ENCODE measurements around the gene TIGD1.

Gene TIGD1

DNA sequence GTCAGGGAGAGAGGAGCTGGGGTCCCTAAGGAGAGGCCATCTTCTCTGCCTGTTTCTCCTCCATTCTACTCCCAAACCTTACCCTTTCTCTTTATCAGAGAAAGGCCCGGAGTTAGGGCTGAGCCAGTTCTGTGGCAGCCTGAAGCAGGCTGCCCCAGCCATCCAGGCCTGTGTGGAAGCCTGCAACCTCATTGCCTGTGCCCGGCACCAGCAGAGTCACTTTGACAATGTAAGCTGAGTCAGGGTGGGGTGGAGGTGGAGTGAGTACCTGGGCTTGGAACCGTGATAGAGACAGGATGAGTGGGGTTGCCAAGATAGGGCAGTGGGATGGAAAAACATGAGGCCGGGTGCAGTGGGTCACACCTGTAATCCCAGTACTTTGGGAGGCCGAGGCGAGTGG is 5.7 kb downstream of the TIGD1 start:
- DNase-seq (ENCODE audit: low read depth) = no peak
- H3K4me3 ChIP-seq (ENCODE audit: low read length) = no peak overlapping the region

DNA sequence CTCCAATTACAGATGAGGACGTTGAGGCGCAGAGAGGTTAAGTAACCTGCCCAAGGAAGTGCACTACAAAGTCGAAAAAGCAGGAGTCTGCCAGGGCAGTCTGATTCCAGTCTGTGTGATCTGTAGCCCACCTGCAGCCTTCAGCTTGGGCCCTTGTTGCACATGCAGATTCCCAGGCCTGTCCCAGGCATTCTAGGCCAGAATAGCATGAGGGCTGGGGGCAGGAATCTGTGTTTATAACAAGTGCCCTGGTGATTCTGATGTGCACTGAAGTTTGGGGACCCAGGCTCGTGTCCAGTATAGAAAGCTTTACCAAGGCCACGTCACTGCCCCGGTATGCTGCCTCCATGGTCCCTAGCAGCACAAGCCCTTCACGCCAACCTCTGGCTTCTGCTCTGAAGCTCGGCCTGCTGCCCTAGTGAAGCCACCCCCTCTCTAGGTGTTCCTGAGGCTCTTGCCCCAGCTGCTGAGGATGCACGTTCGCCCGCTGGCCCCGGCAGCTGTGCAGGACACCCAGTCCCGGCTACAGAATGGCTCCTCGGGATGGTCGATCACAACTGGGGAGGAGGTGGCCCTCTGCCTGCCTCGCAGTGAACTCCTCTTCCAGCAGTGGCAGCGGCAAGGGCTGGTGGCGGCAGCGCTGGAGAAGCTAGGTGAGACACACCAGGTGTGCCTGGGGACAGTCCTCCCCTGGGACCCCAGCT is 6.3 kb downstream of the TIGD1 start:
- H3K27me3 ChIP-seq (replicated peaks; ENCODE audit: control insufficient read depth, insufficient read depth, low read length) = peaks cover 7% of the 10 kb centered on the region
- DNase-seq (ENCODE audit: low read depth) = no peak
- H3K9me3 ChIP-seq (ENCODE audit: control insufficient read depth, low read length) = no peaks in the 10 kb centered on the region
- H3K4me3 ChIP-seq (ENCODE audit: low read length) = no peak overlapping the region
- H3K9ac ChIP-seq (ENCODE audit: low read length) = no peak overlapping the region
- H3K36me3 ChIP-seq (ENCODE audit: control insufficient read depth, insufficient read depth, low read length, severe bottlenecking) = peaks cover 2% of the 10 kb centered on the region
- H3K4me1 ChIP-seq (ENCODE audit: control insufficient read depth, insufficient read depth, low read length) = no peaks in the 10 kb centered on the region

More for the DNA sequence above, 5.7 kb downstream of the TIGD1 start:
- Histone ChIP-seq H3K9ac (ENCODE audit: low read length) (no peak overlapping the region), H3K9me3 (ENCODE audit: control insufficient read depth, low read length) (no peaks in the 10 kb centered on the region), H3K27me3 (replicated peaks; ENCODE audit: control insufficient read depth, insufficient read depth, low read length) (peaks cover 4% of the 10 kb centered on the region), H3K36me3 (ENCODE audit: control insufficient read depth, insufficient read depth, low read length, severe bottlenecking) (peaks cover 2% of the 10 kb centered on the region), H3K4me1 (ENCODE audit: control insufficient read depth, insufficient read depth, low read length) (peaks cover 4% of the 10 kb centered on the region)

DNA sequence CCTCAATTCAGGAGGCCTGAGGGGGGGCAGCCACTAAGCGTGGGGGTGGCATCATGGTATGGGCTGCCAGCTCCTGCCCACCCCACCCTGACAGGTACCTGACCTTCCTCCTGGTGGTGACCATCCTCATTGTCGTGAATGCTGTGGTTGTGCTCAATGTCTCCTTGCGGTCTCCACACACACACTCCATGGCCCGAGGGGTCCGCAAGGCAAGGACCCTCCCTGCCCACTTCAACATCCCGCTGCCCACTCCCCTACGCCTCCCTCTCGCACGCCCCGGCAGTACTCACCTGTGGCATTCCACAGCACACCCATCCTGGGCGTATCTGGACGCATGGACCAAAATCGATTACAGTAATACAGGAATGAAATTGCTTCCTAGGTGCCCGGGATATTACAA is 6.9 kb downstream of the TIGD1 start:
- Histone ChIP-seq H3K9ac (ENCODE audit: low read length) (no peak overlapping the region), H3K36me3 (ENCODE audit: control insufficient read depth, insufficient read depth, low read length, severe bottlenecking) (peaks cover 2% of the 10 kb centered on the region), H3K27me3 (replicated peaks; ENCODE audit: control insufficient read depth, insufficient read depth, low read length) (peaks cover 9% of the 10 kb centered on the region), H3K9me3 (ENCODE audit: control insufficient read depth, low read length) (no peaks in the 10 kb centered on the region), H3K4me3 (ENCODE audit: low read length) (no peak overlapping the region), H3K4me1 (ENCODE audit: control insufficient read depth, insufficient read depth, low read length) (no peaks in the 10 kb centered on the region)
- DNase-seq (ENCODE audit: low read depth) = no peak

DNA sequence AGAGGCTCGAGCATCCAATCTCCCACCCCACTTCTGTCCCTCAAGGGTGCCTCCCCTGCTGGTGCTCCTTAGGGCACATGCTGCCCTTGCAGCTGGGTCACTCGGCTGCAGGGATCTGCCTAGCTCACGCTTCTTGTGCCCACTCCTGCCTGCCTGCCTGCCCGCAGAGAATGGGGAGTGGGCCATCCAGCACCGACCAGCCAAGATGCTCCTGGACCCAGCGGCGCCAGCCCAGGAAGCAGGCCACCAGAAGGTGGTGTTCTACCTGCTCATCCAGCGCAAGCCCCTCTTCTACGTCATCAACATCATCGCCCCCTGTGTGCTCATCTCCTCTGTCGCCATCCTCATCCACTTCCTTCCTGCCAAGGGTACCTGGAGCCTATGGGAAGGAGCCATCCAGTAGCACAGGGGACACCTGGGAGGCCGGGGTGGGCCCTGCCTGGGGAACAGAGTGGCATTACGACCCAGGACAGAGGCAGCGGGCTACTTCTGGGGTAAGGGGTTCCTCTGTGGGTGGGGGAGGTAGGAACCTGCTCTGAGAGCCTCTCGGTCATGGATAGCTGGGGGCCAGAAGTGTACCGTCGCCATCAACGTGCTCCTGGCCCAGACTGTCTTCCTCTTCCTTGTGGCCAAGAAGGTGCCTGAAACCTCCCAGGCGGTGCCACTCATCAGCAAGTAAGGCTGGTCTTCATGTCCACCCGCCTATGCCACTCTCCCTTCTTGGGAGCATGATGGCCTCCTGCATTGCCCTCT is 7.5 kb downstream of the TIGD1 start:
- DNase-seq (ENCODE audit: low read depth) = no peak
- H3K4me1 ChIP-seq (ENCODE audit: control insufficient read depth, insufficient read depth, low read length) = no peaks in the 10 kb centered on the region
- peaks cover 15% of the 10 kb centered on the region for H3K27me3 ChIP-seq (replicated peaks; ENCODE audit: control insufficient read depth, insufficient read depth, low read length)
- H3K9ac ChIP-seq (ENCODE audit: low read length) = no peak overlapping the region
- H3K9me3 ChIP-seq (ENCODE audit: control insufficient read depth, low read length) = no peaks in the 10 kb centered on the region
- no peak overlapping the region for H3K4me3 ChIP-seq (ENCODE audit: low read length)
- H3K36me3 ChIP-seq (ENCODE audit: control insufficient read depth, insufficient read depth, low read length, severe bottlenecking) = peaks cover 2% of the 10 kb centered on the region

DNA sequence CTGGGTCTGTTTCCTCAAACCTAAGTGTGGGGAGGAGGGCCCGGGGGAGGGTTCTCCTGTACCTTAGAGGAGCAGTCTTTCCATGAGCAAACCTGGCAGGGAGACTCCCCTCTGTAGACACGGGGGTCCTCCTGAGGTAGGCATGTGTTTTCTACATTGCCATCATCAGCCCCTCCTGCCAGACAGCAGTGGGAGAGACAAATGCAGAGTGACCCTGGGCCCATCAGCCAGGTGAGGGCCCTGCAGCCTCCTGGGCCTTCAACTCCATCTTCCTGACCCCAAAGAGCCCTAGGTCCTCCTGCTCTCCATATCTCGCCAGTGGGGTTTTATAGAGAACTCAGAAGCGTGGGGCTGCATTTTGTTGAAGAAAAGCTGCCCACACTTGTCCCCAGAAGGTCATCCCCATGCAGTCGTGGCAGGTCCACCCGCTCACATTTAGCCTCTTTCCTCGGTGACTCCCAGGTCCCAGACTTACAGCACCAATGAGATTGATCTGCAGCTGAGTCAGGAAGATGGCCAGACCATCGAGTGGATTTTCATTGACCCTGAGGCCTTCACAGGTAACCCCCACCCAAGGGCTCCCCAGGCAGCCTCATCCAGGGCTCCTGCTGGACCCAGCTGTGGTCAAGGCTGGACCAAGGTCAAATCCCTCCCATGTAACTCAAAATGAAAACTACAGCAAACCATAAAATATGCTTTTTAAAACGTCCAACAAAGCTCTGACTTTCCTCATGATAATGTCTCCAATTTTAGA is 8.2 kb downstream of the TIGD1 start:
- Histone ChIP-seq H3K9ac (ENCODE audit: low read length) (no peak overlapping the region), H3K4me3 (ENCODE audit: low read length) (no peak overlapping the region), H3K4me1 (ENCODE audit: control insufficient read depth, insufficient read depth, low read length) (no peaks in the 10 kb centered on the region), H3K9me3 (ENCODE audit: control insufficient read depth, low read length) (no peaks in the 10 kb centered on the region), H3K27me3 (replicated peaks; ENCODE audit: control insufficient read depth, insufficient read depth, low read length) (peaks cover 21% of the 10 kb centered on the region), H3K36me3 (ENCODE audit: control insufficient read depth, insufficient read depth, low read length, severe bottlenecking) (no peaks in the 10 kb centered on the region)
- DNase-seq (ENCODE audit: low read depth) = no peak

DNA sequence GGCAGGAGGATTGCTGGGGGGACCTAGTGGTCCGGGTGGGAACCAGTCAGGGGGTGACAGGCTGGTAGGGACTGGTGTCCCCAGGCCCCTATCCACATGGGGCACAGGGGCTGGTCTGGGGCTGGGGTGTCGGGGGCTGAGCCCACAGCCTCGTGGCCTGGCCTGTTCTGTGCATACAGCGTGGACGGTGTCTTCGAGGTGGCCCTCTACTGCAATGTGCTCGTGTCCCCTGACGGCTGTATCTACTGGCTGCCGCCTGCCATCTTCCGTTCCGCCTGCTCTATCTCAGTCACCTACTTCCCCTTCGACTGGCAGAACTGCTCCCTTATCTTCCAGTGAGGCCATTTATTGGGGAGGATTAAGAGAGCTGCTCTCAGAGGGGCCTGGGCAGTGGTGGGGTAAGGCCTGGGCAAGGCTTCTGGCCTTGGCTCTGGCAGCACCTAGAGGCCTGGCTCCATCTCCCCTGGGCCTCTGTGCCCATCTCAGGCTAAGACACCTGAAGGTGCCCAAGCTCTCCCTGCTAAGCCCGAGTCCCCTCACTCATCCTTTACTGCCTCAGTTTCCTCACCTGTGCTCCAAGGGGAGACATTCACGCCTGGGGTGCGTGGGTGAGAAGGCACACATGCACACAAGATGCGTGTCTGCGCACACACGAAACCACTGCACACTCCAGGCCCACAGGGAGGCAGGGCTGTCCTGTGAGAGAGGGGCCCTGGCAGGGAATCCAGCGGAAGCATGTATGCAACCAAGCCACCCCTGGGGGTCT is 9.0 kb downstream of the TIGD1 start:
- Histone ChIP-seq H3K36me3 (ENCODE audit: control insufficient read depth, insufficient read depth, low read length, severe bottlenecking) (no peaks in the 10 kb centered on the region), H3K4me1 (ENCODE audit: control insufficient read depth, insufficient read depth, low read length) (no peaks in the 10 kb centered on the region), H3K9me3 (ENCODE audit: control insufficient read depth, low read length) (peaks cover 5% of the 10 kb centered on the region), H3K9ac (ENCODE audit: low read length) (no peak overlapping the region), H3K27me3 (replicated peaks; ENCODE audit: control insufficient read depth, insufficient read depth, low read length) (peaks cover 28% of the 10 kb centered on the region), H3K4me3 (ENCODE audit: low read length) (no peak overlapping the region)
- no peak for DNase-seq (ENCODE audit: low read depth)

DNA sequence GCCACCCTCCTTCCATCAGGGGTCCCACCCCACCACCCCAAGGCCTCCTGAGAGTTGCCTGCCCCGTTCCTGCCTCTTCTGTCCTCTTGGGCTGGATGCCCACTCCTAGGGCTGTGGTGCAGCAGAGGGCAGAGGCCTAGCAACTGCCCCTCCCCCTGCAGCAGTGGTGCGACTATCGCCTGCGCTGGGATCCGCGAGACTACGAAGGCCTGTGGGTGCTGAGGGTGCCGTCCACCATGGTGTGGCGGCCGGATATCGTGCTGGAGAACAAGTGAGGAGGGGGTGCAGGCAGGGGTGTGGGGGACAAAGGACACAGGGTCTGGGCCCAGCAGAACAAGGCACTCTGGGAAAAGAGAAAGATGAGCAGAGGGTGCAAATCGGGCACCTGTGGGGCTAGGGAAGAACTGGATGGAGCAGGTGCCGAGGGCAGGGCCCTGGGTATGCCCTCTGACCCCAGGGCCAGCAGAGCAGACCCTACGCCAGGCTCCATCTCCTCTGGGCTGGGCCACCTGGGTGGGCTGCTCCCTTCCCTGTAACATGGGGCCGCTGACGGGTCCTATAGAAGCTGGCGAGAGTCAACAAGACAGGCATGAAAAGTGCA is 9.8 kb downstream of the TIGD1 start:
- Histone ChIP-seq H3K27me3 (replicated peaks; ENCODE audit: control insufficient read depth, insufficient read depth, low read length) (peaks cover 34% of the 10 kb centered on the region), H3K4me3 (ENCODE audit: low read length) (no peak overlapping the region), H3K9ac (ENCODE audit: low read length) (no peak overlapping the region), H3K36me3 (ENCODE audit: control insufficient read depth, insufficient read depth, low read length, severe bottlenecking) (no peaks in the 10 kb centered on the region), H3K9me3 (ENCODE audit: control insufficient read depth, low read length) (peaks cover 11% of the 10 kb centered on the region), H3K4me1 (ENCODE audit: control insufficient read depth, insufficient read depth, low read length) (no peaks in the 10 kb centered on the region)
- no peak for DNase-seq (ENCODE audit: low read depth)

DNA sequence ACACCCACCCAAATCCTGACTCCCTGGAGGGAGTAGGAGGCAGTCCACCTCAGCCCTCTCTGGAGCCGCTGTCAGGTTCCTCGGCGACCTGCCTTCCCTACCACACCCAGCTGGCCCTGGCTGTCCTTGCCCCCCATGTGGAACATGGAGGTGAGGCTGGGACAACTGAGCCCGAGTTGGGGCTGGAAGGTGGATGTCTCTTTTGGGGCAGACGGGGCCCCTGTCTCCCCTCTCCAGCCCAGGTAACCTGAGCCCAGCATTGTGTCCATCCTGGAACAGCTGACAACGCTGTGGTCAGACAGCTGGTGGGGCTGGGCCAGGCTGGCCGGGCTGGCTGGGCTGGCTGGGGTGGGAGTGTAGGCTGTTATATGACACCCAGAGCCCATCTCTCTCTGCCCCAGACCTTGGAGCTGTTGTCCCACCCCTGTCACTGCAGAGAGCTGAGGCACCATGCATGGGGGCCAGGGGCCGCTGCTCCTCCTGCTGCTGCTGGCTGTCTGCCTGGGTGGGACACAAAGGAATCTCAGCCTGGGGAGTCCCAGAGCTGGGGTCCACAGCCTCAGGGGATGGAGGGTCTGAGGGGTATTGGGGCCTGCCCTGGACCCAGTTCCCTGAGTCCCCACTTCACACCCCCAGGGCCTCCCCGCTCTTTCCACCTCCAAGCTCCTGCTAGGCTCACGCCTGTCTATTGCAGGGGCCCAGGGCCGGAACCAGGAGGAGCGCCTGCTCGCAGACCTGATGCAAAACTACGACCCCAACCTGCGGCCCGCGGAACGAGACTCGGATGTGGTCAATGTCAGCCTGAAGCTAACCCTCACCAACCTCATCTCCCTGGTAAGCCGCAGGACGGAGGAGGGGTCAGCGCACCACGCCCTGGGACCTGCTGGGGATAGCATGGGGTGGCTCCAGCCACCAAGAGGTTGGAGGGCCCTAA is 10.8 kb downstream of the TIGD1 start, which contains the start of gene CHRNG:
Gene CHRNG, plus strand, starts transcription at position 395 of the 934 bp plus-strand sequence. Its CDS starts 56 bp downstream, at position 451.
- Histone ChIP-seq H3K4me1 (ENCODE audit: control insufficient read depth, insufficient read depth, low read length) (no peaks in the 10 kb centered on the region), H3K9ac (ENCODE audit: low read length) (no peak within 1 kb of the TSS), H3K4me3 (ENCODE audit: low read length) (no peak within 1 kb of the TSS), H3K27me3 (replicated peaks; ENCODE audit: control insufficient read depth, insufficient read depth, low read length) (peaks cover 39% of the 10 kb centered on the region), H3K9me3 (ENCODE audit: control insufficient read depth, low read length) (peaks cover 11% of the 10 kb centered on the region), H3K36me3 (ENCODE audit: control insufficient read depth, insufficient read depth, low read length, severe bottlenecking) (no peaks in the 10 kb centered on the region)
- DNase-seq (ENCODE audit: low read depth) = no peak

DNA sequence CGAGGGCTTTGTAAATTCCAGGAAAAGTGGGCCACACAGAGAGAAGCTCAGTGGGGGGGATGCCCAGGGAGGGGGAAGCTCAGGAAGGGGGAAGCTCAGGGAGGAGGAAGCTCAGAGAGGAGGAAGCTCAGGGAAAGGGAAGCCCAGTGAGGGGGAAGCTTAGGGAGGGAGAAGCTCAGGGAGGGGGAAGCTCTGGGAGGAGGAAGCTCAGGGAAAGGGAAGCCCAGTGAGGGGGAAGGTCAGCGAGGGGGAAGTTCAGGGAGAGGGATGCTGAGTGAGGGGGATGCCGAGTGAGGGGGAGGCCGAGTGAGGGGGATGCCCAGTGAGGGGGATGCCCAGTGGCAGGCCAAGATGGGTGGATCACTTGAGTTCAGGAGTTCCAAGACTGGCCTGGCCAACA is 11.7 kb downstream of the TIGD1 start:
- Histone ChIP-seq H3K9me3 (ENCODE audit: control insufficient read depth, low read length) (peaks cover 11% of the 10 kb centered on the region), H3K36me3 (ENCODE audit: control insufficient read depth, insufficient read depth, low read length, severe bottlenecking) (no peaks in the 10 kb centered on the region), H3K4me3 (ENCODE audit: low read length) (no peak overlapping the region), H3K9ac (ENCODE audit: low read length) (no peak overlapping the region), H3K27me3 (replicated peaks; ENCODE audit: control insufficient read depth, insufficient read depth, low read length) (peaks cover 39% of the 10 kb centered on the region), H3K4me1 (ENCODE audit: control insufficient read depth, insufficient read depth, low read length) (no peaks in the 10 kb centered on the region)
- DNase-seq (ENCODE audit: low read depth) = no peak

DNA sequence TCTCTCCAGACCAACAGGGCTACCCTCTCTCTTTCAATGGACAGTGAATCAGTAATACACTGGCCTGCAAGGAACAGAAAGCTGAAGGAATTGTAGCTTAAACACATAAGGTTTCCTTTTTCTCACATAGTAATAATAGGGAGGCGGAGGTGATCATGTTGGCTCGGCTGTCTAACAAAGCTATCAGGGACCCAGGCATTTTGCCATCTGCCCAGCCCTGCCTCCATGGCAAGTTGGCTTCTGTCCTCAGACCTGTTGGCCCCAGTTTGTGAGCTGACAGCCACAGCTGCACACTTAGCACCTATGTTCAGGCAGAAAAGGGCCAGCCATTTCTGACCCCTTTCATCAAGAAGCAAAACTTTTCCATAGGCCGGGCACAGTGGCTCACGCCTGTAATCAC is 12.9 kb downstream of the TIGD1 start:
- H3K4me3 ChIP-seq (ENCODE audit: low read length) = no peak overlapping the region
- H3K9me3 ChIP-seq (ENCODE audit: control insufficient read depth, low read length) = peaks cover 11% of the 10 kb centered on the region
- H3K4me1 ChIP-seq (ENCODE audit: control insufficient read depth, insufficient read depth, low read length) = no peaks in the 10 kb centered on the region
- DNase-seq (ENCODE audit: low read depth) = no peak
- H3K9ac ChIP-seq (ENCODE audit: low read length) = no peak overlapping the region
- H3K36me3 ChIP-seq (ENCODE audit: control insufficient read depth, insufficient read depth, low read length, severe bottlenecking) = no peaks in the 10 kb centered on the region
- peaks cover 39% of the 10 kb centered on the region for H3K27me3 ChIP-seq (replicated peaks; ENCODE audit: control insufficient read depth, insufficient read depth, low read length)

Data from adipocyte (in vitro differentiated cells).